Body of pancreas (tissue), 4 donors: ENCODE data around the gene PAQR8. TPM values are rescaled to one million over a fixed set of nuclear protein-coding genes. Genes with fewer than 3 reads are reported as not detected.
A peak's percentile ranks its signal among the peaks of the same experiment; 100 is the strongest.

Experiments used
- ATAC-seq: fragments of 150-250 bp; one replicate; pipeline ENCODE4 v1.9.1; 2016
- DNase-seq, 4 donors: peaks; one replicate each; pipeline ENCODE4 v3.0.0-alpha.2; 2019
- H3K27ac ChIP-seq, 4 donors: fragments of 200-600 bp; sonication (generic); 1 replicate in 3 of 4; 2 replicates in 1 of 4; pipeline versions ENCODE4 v1.5.1 to v1.6.1; 2016 to 2019; ENCODE audit warnings: mild to moderate bottlenecking in 1 of 4, mixed read lengths in 1 of 4, moderate library complexity in 1 of 4
- H3K27me3 ChIP-seq, 2 donors: fragments of 200-600 bp; sonication (generic); one replicate each; pipeline ENCODE4 v1.6.0; 2016; ENCODE audit warnings: mild to moderate bottlenecking in 1 of 2
- H3K36me3 ChIP-seq, 2 donors: fragments of 200-600 bp; sonication (generic); replicated peaks in 1 of 2; 2 replicates each; pipeline ENCODE4 v1.5.1; 2016; ENCODE audit warnings: low read depth in 2 of 2; ENCODE audit not compliant: insufficient read depth in 1 of 2
- H3K4me1 ChIP-seq: fragments of 200-600 bp; sonication (generic); one replicate; pipeline ENCODE4 v1.6.0; 2016
- H3K4me3 ChIP-seq, 2 donors: fragments of 200-600 bp; sonication (generic); 1 replicate in 1 of 2; 2 replicates in 1 of 2; pipeline ENCODE4 v1.5.1; 2016 to 2019
- H3K9me3 ChIP-seq, 3 donors: fragments of 200-600 bp; sonication (generic); 1 replicate in 2 of 3; 2 replicates in 1 of 3; pipeline ENCODE4 v1.5.1; 2016
- CTCF ChIP-seq, 7 experiments: fragments of 450-650 bp in 4 of 7; fragments of 200-600 bp in 3 of 7; sonication (generic) in 3 of 7; IDR thresholded peaks; one replicate each; pipeline ENCODE4 v1.5.1; 2016 to 2019; ENCODE audit warnings: antibody characterized with exemption in 7 of 7
- POLR2A ChIP-seq, 3 donors: fragments of 450-650 bp; IDR thresholded peaks; one replicate each; pipeline ENCODE4 v1.6.1; 2016; ENCODE audit warnings: antibody characterized with exemption in 3 of 3, mild to moderate bottlenecking in 2 of 3
- WGBS, 2 donors: methylation state at CpG; one replicate each; pipeline ENCODE4 v1.1.5; 2017; 5-methylcytosine and 5-hydroxymethylcytosine counted together
- intact Hi-C: fragments of 100-400 bp; cut with DNase I; formaldehyde crosslinking; loops from one replicate; pipeline ENCODE4 v1.15.1; 2023
- total RNA-seq, 2 donors: library from RNA; depleted of rRNA; stranded (reverse); fragments of >200 nt; gene quantifications; one replicate each; pipeline ENCODE4 v1.1.0, GENCODE V29; 2016

Gene PAQR8
- total RNA-seq, 2 donors from 2014 or later = 4.0 to 4.9 TPM

DNA sequence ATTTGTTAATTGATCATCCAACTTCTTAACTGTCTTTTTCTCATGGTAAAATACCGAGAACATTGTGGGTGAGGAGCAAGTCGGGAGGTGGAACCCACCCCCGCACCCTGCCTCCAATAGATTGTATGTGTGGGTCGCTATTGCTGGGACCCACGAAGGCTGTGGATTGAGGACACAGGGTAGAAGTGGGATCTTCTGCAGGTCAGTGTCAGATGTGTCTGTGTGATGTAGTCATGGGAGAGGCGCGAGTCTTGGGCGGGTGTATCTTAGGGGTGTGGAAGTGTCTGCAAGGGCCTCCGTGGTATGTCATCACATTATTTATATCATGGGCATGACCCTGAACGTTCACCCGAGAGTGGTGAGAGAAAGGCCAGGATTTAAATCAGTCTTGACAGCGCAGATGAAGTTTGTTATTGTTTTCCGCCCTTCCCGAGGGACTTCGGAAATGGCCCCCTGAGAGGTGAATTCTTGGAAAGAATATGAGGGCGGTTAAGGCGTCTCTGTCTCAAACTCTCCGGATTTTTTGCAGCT lies 472 bp upstream of the PAQR8 start:
- peaks cover 10% of the 10 kb centered on the region for H3K4me1 ChIP-seq
- H3K4me3 ChIP-seq = no peak overlapping the region
- 30 to 59% methylated on average over 13 to 18 of the region's 18 CpGs for WGBS, 2 donors
- intact Hi-C loops = no loop called here
- no peaks in the 10 kb centered on the region for H3K36me3 ChIP-seq
- ATAC-seq (peak; percentile 30), DNase-seq (peak in 3 of 4 donors; percentile 10 to 16 (median 11))
- peak overlapping the region in 3 of 4 donors; percentile 56 to 67 (median 59) for H3K27ac ChIP-seq
- TF ChIP-seq CTCF (IDR thresholded peaks at IDR 0.05) (no peak), POLR2A (IDR thresholded peaks at IDR 0.05) (no peak)
- H3K9me3 ChIP-seq = no peaks in the 10 kb centered on the region
- no peaks in the 10 kb centered on the region for H3K27me3 ChIP-seq

DNA sequence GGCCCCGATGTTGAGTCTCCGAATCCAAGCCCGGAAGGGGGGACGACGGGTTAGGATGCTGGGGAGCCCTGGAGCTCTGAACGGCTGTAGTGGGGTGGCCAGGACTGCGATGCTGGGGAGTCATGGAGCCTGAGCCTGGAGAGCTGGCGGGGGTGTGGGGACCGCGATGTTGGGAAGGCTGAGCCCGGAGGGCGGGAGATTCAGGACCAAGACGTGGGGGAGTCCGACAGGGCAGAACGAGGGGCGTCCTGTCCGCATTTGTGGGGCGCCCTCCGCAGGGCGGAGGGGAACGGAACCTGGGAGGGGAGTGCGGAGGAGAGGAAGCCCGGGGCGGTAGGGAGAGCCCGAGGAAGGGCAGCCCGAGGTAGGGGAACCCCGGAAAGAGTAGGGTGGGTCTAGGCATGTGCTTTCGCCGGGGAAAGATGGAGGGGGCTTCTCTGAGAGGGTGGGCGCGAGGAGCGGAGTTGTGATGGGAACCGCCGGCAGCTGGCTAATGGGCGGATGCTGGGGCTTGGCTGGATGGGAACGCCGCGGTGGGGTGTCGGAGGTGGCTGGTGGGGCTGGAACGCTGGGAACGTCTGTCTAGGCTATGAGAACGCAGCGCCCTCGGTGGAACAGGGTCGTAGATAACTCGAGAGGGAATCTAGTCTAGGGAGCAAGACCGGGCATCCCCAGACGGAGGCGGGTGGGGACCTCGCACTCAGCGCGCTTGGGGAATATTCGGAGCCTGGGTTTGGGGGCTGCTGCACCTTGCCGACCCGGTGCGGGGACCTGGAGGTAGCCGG lies 684 bp downstream of the PAQR8 start:
- H3K27me3 ChIP-seq = no peaks in the 10 kb centered on the region
- WGBS, 2 donors = 2 to 3% methylated on average over 40 to 57 of the region's 57 CpGs
- TF ChIP-seq CTCF (IDR thresholded peaks at IDR 0.05) (no peak), POLR2A (IDR thresholded peaks at IDR 0.05) (no peak)
- H3K27ac ChIP-seq = peak overlapping the region in 3 of 4 donors; percentile 45 to 67 (median 59)
- H3K9me3 ChIP-seq = no peaks in the 10 kb centered on the region
- DNase-seq (peak; percentile 10 to 24 (median 14)), ATAC-seq (peak; percentile 39)
- H3K4me3 ChIP-seq = peak overlapping the region; percentile 38 to 66
- intact Hi-C loops = no loop called here
- no peaks in the 10 kb centered on the region for H3K36me3 ChIP-seq
- H3K4me1 ChIP-seq = peaks cover 12% of the 10 kb centered on the region

GRCh38 chr6:52363228-52363867 lies 1.4 kb downstream of the PAQR8 start:
- Histone ChIP-seq H3K4me3 (no peak overlapping the region), H3K27me3 (no peaks in the 10 kb centered on the region), H3K9me3 (no peaks in the 10 kb centered on the region), H3K27ac (no peak overlapping the region), H3K4me1 (peaks cover 18% of the 10 kb centered on the region), H3K36me3 (no peaks in the 10 kb centered on the region)
- 36 to 48% methylated on average over 8 of the region's 8 CpGs for WGBS, 2 donors
- ATAC-seq (no peak), DNase-seq (no peak)
- intact Hi-C loops = no loop called here
- TF ChIP-seq CTCF (IDR thresholded peaks at IDR 0.05) (no peak), POLR2A (IDR thresholded peaks at IDR 0.05) (no peak)

DNA sequence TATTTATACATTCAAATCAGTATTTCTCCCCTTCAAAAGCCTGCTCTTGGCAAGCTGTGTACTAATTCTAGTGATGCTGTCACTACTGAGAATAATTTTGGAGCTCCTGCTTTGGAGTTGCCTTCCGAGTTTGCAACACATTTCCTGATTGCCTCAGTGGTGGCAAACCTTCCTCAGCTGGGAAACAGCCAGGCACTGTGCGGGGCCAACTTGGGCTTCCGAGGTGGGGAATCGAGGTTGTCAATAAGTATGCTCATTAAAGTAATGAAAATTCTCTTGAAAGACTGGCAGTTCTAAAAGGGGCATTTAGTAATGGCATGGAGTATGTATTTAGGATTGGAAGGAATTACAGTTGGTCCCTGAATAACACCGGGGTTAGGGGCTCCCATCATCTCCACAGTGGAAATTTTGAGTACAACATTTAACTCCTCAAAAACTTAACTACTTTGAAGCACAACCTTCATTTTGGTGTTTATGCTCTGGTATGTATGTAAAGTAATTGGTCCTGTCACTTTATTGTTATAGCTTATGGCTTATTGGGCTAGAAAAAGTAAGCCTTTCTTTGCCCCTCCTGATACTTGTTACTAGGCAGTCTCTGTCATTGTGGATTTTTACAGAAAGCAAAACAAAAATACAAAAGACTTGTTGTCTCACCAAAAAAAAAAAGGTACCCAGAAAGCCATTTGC lies 2.7 kb downstream of the PAQR8 start:
- no peak for TF ChIP-seq POLR2A (IDR thresholded peaks at IDR 0.05)
- TF ChIP-seq CTCF (IDR thresholded peaks at IDR 0.05) = no peak
- intact Hi-C loops = no loop called here
- Histone ChIP-seq H3K27me3 (no peaks in the 10 kb centered on the region), H3K4me1 (peaks cover 18% of the 10 kb centered on the region), H3K36me3 (no peaks in the 10 kb centered on the region), H3K9me3 (no peaks in the 10 kb centered on the region), H3K4me3 (no peak overlapping the region), H3K27ac (no peak overlapping the region)
- DNase-seq (no peak), ATAC-seq (no peak)
- 46 to 53% methylated on average over 5 of the region's 5 CpGs for WGBS, 2 donors
